GM23338 (cell line): ENCODE results near the gene GRIK2. TPM values are rescaled to one million over a fixed set of nuclear protein-coding genes. Genes with fewer than 3 reads are reported as not detected.

ENCODE experiments used
- ATAC-seq: fragments of 200-7000 bp; cut with Tn5 transposase; 3 replicates; pipeline ENCODE4 v1.9.1; 2020
- DNase-seq: peaks from one replicate; pipeline ENCODE4 v3.0.0-alpha.2; 2015; ENCODE audit warnings: low spot score
- H2AFZ ChIP-seq: fragments of 200-600 bp; sonication (generic); 2 replicates; pipeline ENCODE4 v1.8.0; 2016; ENCODE audit warnings: antibody characterized with exemption, mild to moderate bottlenecking, moderate library complexity
- H3F3A ChIP-seq: fragments of 200-600 bp; sonication (generic); replicated peaks from 2 replicates; pipeline ENCODE4 v1.8.0; 2017; ENCODE audit warnings: antibody characterized with exemption, mixed run types, low read depth
- H3K27ac ChIP-seq: fragments of 200-600 bp; sonication (generic); 2 replicates; pipeline ENCODE4 v1.6.1; 2016; ENCODE audit warnings: low read depth
- H3K27me3 ChIP-seq: fragments of 200-600 bp; sonication (generic); 2 replicates; pipeline ENCODE4 v1.8.0; 2016; ENCODE audit warnings: mild to moderate bottlenecking, mixed run types, moderate library complexity; ENCODE audit not compliant: insufficient read depth
- H3K36me3 ChIP-seq: fragments of 200-600 bp; sonication (generic); 2 replicates; pipeline ENCODE4 v1.8.0; 2016; ENCODE audit warnings: mild to moderate bottlenecking; ENCODE audit not compliant: insufficient read depth
- H3K4me1 ChIP-seq: fragments of 200-600 bp; sonication (generic); 2 replicates; pipeline ENCODE4 v1.8.0; 2016; ENCODE audit warnings: mild to moderate bottlenecking, moderate library complexity; ENCODE audit not compliant: insufficient read depth
- H3K4me2 ChIP-seq: fragments of 200-600 bp; sonication (generic); 2 replicates; pipeline ENCODE4 v1.7.1; 2017; ENCODE audit warnings: mixed run types
- H3K4me3 ChIP-seq: fragments of 200-600 bp; sonication (generic); 2 replicates; pipeline ENCODE4 v1.6.1; 2016; ENCODE audit warnings: mixed run types
- H3K79me2 ChIP-seq: fragments of 200-600 bp; sonication (generic); replicated peaks from 2 replicates; pipeline ENCODE4 v1.8.0; 2017; ENCODE audit warnings: mild to moderate bottlenecking; ENCODE audit not compliant: insufficient read depth
- H3K9me2 ChIP-seq: fragments of 200-600 bp; sonication (generic); 2 replicates; pipeline ENCODE4 v1.8.0; 2017; ENCODE audit not compliant: insufficient read depth
- H4K20me1 ChIP-seq: fragments of 200-600 bp; sonication (generic); replicated peaks from 2 replicates; pipeline ENCODE4 v1.8.0; 2017; ENCODE audit warnings: mild to moderate bottlenecking; ENCODE audit not compliant: insufficient read depth
- H3K27ac Mint-ChIP-seq: 2 replicates; pipeline ENCODE4 v1.8.0; 2020; ENCODE audit warnings: inconsistent platforms, mild to moderate bottlenecking, moderate library complexity, mixed read lengths
- H3K27me3 Mint-ChIP-seq: 3 replicates; pipeline ENCODE4 v1.8.0; 2022; ENCODE audit warnings: low read depth, mild to moderate bottlenecking, moderate library complexity, mixed read lengths, inconsistent platforms; ENCODE audit not compliant: insufficient read depth, poor library complexity
- H3K36me3 Mint-ChIP-seq: 3 replicates; pipeline ENCODE4 v1.8.0; 2021; ENCODE audit warnings: low read depth, mild to moderate bottlenecking, inconsistent platforms, moderate library complexity, mixed read lengths
- H3K4me1 Mint-ChIP-seq: 3 replicates; pipeline ENCODE4 v1.8.0; 2020; ENCODE audit warnings: mild to moderate bottlenecking, inconsistent platforms, mixed read lengths
- H3K4me3 Mint-ChIP-seq: 3 replicates; pipeline ENCODE4 v1.8.0; 2021; ENCODE audit warnings: moderate library complexity, mild to moderate bottlenecking, inconsistent platforms, mixed read lengths
- H3K9me3 Mint-ChIP-seq: 3 replicates; pipeline ENCODE4 v1.8.0; 2020; ENCODE audit warnings: moderate library complexity, mild to moderate bottlenecking, inconsistent platforms, mixed read lengths
- CTCF ChIP-seq, 2 experiments: fragments of 200-600 bp in 1 of 2; sonication (generic) in 1 of 2; conservative IDR thresholded peaks; 2 replicates each; pipeline versions ENCODE4 v1.5.1 to v1.6.1; 2016 to 2017; ENCODE audit warnings: antibody characterized with exemption in 2 of 2, low read depth in 2 of 2, mild to moderate bottlenecking in 2 of 2, moderate library complexity in 1 of 2
- JUNB ChIP-seq: IDR thresholded peaks from one replicate; pipeline ENCODE4 v1.6.1; 2016; ENCODE audit warnings: antibody characterized with exemption; ENCODE audit not compliant: unreplicated experiment
- NANOG ChIP-seq: IDR thresholded peaks from 2 replicates; pipeline ENCODE4 v1.6.1; 2016; ENCODE audit warnings: antibody characterized with exemption, borderline replicate concordance
- ZNF114 ChIP-seq: fragments of 250-450 bp; sonication (Bioruptor Pico); IDR thresholded peaks from 2 replicates; pipeline ENCODE4 v1.5.0; 2020; ENCODE audit warnings: mild to moderate bottlenecking, moderate library complexity
- polyA plus RNA-seq: library from polyadenylated mRNA; unstranded; fragments of >200 nt; fragmentation: Nextera tagmentation; extraction: Ambion mirVana; gene quantifications from 2 replicates; pipeline ENCODE4 v1.2.1, GENCODE V29; 2016
- total RNA-seq: library from RNA; depleted of rRNA; stranded (reverse); fragments of >200 nt; shearing (Covaris generic); gene quantifications from 2 replicates; pipeline ENCODE4 v1.2.3, GENCODE V29; 2014
- TF ChIP-seq, protein P1 (sequence below): fragments of 250-450 bp; sonication (Bioruptor Pico); IDR thresholded peaks from 2 replicates; pipeline ENCODE4 v1.5.0; 2020; ENCODE audit warnings: mild to moderate bottlenecking, moderate library complexity

GRIK2 gene
- total and polyA plus RNA-seq, 2 experiments from 2014 or later: 0.73 to 3.0 TPM

GRCh38 chr6:101486726-101487125 is 93.2 kb downstream of the GRIK2 start:
- Mint-ChIP-seq H3K36me3 (no peaks in the 10 kb centered on the region), H3K9me3 (no peaks in the 10 kb centered on the region), H3K27me3 (no peaks in the 10 kb centered on the region), H3K4me1 (peaks cover 14% of the 10 kb centered on the region; the same call in 2 of the 3 replicates), H3K27ac (no peak overlapping the region), H3K4me3 (no peak overlapping the region)
- Histone ChIP-seq H3K36me3 (no peaks in the 10 kb centered on the region), H3K9me2 (no peaks in the 10 kb centered on the region), H3F3A (no peaks in the 10 kb centered on the region), H3K4me1 (no peaks in the 10 kb centered on the region; the same call in 1 of the 2 replicates), H2AFZ (no peak overlapping the region), H3K27ac (no peak overlapping the region), H3K79me2 (no peaks in the 10 kb centered on the region), H3K4me3 (no peak overlapping the region), H4K20me1 (no peaks in the 10 kb centered on the region), H3K4me2 (no peak overlapping the region), H3K27me3 (no peaks in the 10 kb centered on the region)
- no peak for TF ChIP-seq NANOG
- TF ChIP-seq JUNB: no peak
- TF ChIP-seq CTCF (conservative IDR thresholded peaks at IDR 0.05; ENCODE audit: low read depth in 2 of 2): no peak
- TF ChIP-seq, protein P1, sequence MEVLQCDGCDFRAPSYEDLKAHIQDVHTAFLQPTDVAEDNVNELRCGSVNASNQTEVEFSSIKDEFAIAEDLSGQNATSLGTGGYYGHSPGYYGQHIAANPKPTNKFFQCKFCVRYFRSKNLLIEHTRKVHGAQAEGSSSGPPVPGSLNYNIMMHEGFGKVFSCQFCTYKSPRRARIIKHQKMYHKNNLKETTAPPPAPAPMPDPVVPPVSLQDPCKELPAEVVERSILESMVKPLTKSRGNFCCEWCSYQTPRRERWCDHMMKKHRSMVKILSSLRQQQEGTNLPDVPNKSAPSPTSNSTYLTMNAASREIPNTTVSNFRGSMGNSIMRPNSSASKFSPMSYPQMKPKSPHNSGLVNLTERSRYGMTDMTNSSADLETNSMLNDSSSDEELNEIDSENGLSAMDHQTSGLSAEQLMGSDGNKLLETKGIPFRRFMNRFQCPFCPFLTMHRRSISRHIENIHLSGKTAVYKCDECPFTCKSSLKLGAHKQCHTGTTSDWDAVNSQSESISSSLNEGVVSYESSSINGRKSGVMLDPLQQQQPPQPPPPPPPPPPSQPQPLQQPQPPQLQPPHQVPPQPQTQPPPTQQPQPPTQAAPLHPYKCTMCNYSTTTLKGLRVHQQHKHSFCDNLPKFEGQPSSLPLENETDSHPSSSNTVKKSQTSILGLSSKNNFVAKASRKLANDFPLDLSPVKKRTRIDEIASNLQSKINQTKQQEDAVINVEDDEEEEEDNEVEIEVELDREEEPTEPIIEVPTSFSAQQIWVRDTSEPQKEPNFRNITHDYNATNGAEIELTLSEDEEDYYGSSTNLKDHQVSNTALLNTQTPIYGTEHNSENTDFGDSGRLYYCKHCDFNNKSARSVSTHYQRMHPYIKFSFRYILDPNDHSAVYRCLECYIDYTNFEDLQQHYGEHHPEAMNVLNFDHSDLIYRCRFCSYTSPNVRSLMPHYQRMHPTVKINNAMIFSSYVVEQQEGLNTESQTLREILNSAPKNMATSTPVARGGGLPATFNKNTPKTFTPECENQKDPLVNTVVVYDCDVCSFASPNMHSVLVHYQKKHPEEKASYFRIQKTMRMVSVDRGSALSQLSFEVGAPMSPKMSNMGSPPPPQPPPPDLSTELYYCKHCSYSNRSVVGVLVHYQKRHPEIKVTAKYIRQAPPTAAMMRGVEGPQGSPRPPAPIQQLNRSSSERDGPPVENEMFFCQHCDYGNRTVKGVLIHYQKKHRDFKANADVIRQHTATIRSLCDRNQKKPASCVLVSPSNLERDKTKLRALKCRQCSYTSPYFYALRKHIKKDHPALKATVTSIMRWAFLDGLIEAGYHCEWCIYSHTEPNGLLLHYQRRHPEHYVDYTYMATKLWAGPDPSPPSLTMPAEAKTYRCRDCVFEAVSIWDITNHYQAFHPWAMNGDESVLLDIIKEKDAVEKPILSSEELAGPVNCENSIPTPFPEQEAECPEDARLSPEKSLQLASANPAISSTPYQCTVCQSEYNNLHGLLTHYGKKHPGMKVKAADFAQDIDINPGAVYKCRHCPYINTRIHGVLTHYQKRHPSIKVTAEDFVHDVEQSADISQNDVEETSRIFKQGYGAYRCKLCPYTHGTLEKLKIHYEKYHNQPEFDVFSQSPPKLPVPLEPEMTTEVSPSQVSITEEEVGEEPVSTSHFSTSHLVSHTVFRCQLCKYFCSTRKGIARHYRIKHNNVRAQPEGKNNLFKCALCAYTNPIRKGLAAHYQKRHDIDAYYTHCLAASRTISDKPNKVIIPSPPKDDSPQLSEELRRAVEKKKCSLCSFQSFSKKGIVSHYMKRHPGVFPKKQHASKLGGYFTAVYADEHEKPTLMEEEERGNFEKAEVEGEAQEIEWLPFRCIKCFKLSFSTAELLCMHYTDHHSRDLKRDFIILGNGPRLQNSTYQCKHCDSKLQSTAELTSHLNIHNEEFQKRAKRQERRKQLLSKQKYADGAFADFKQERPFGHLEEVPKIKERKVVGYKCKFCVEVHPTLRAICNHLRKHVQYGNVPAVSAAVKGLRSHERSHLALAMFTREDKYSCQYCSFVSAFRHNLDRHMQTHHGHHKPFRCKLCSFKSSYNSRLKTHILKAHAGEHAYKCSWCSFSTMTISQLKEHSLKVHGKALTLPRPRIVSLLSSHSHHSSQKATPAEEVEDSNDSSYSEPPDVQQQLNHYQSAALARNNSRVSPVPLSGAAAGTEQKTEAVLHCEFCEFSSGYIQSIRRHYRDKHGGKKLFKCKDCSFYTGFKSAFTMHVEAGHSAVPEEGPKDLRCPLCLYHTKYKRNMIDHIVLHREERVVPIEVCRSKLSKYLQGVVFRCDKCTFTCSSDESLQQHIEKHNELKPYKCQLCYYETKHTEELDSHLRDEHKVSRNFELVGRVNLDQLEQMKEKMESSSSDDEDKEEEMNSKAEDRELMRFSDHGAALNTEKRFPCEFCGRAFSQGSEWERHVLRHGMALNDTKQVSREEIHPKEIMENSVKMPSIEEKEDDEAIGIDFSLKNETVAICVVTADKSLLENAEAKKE (CRISPR knock-in tag): no peak
- no peak for TF ChIP-seq ZNF114
- DNase-seq (no peak), ATAC-seq (no peak)
